Astrocyte of the cerebellum (primary cell): ENCODE measurements around the gene KRT23.
A peak's percentile ranks its signal among the peaks of the same experiment; 100 is the strongest.

Source experiments
- DNase-seq: peaks from one replicate; pipeline ENCODE4 v3.0.0-alpha.2; 2011; ENCODE audit warnings: low read depth
- H3K4me3 ChIP-seq: 2 replicates; pipeline ENCODE4 v1.5.1; 2011; ENCODE audit warnings: mild to moderate bottlenecking, low read depth, low read length, moderate library complexity
- CTCF ChIP-seq: IDR thresholded peaks from 2 replicates; pipeline ENCODE4 v1.5.1; 2012; ENCODE audit warnings: low read length, low read depth, moderate library complexity, mild to moderate bottlenecking; ENCODE audit errors: missing control alignments
- in situ Hi-C: cut with HindIII; loops from 2 replicates; pipeline ENCODE4 v1.10.0; 2017; ENCODE audit warnings: low sequenced_read_pairs

The KRT23 gene

GRCh38 chr17:40937384-40937819 is at the start of gene KRT23:
Gene KRT23 (minus strand): TSS chr17:40937646. CDS start chr17:40936603, 1,043 bp downstream.
- TF ChIP-seq CTCF = no peak
- H3K4me3 ChIP-seq = no peak within 1 kb of the TSS
- in situ Hi-C loops = no loop called here
- no peak for DNase-seq

GRCh38 chr17:40986920-40987319 is 49.5 kb upstream of the KRT23 start:
- no peak overlapping the region for H3K4me3 ChIP-seq
- DNase-seq = no peak
- no peak for TF ChIP-seq CTCF
- in situ Hi-C loops = no loop called here

- no peak for DNase-seq
- no peak for TF ChIP-seq CTCF
- no peak within 1 kb of the TSS for H3K4me3 ChIP-seq
- in situ Hi-C loops = no loop called here
Measured at GRCh38 chr17:40984226-40984625, 46.8 kb upstream of the KRT23 start, which contains the start of gene KRT40. Gene KRT40 (minus strand): TSS chr17:40984326. CDS start chr17:40984273, 53 bp downstream.

GRCh38 chr17:40981115-40981514 is 43.7 kb upstream of the KRT23 start:
- H3K4me3 ChIP-seq = no peak overlapping the region
- TF ChIP-seq CTCF = no peak
- no peak for DNase-seq
- in situ Hi-C loops = no loop called here

- DNase-seq = peak; percentile 12
- in situ Hi-C loops = no loop called here
- no peak overlapping the region for H3K4me3 ChIP-seq
Measured at GRCh38 chr17:40980596-40980995, 43.1 kb upstream of the KRT23 start.

GRCh38 chr17:40980117-40980516 is 42.7 kb upstream of the KRT23 start:
- DNase-seq = no peak
- in situ Hi-C loops = no loop called here
- no peak for TF ChIP-seq CTCF
- H3K4me3 ChIP-seq = no peak overlapping the region

More at GRCh38 chr17:40980596-40980995, 43.1 kb upstream of the KRT23 start:
- no peak for TF ChIP-seq CTCF

GRCh38 chr17:40978575-40979151 is 41.2 kb upstream of the KRT23 start:
- in situ Hi-C loops = no loop called here
- TF ChIP-seq CTCF = no peak
- H3K4me3 ChIP-seq = no peak overlapping the region
- no peak for DNase-seq
